ENCODE measurements around the gene WNK2.
"Not testable (repeated sequence)": the region's sequence is repeated elsewhere in the genome, so short reads cannot be mapped to it uniquely, and the experiment has no call there.

Gene WNK2

GRCh38 chr9:93308158-93308602, 124.2 kb downstream of the WNK2 start:
- DNase-seq (ENCODE audit: low read depth): no peak

GRCh38 chr9:93308676-93309075, 124.7 kb downstream of the WNK2 start:
- no peak for DNase-seq (ENCODE audit: low read depth)

GRCh38 chr9:93309889-93310425, 126.0 kb downstream of the WNK2 start:
- no peak for DNase-seq (ENCODE audit: low read depth)

- no peak for DNase-seq (ENCODE audit: low read depth)
Measured at GRCh38 chr9:93315118-93315517, 131.2 kb downstream of the WNK2 start.

GRCh38 chr9:93315960-93316359, 132.0 kb downstream of the WNK2 start:
- no peak for DNase-seq (ENCODE audit: low read depth)

- no peak for DNase-seq (ENCODE audit: low read depth)
Measured at GRCh38 chr9:93316726-93317494, 133.0 kb downstream of the WNK2 start.

GRCh38 chr9:93317495-93318094, 133.7 kb downstream of the WNK2 start:
- DNase-seq (ENCODE audit: low read depth): no peak

GRCh38 chr9:93318480-93318879, 134.5 kb downstream of the WNK2 start:
- DNase-seq (ENCODE audit: low read depth): no peak

GRCh38 chr9:93319301-93319991, 135.5 kb downstream of the WNK2 start:
- DNase-seq (ENCODE audit: low read depth): no peak

GRCh38 chr9:93319992-93320500, 136.1 kb downstream of the WNK2 start:
- no peak for DNase-seq (ENCODE audit: low read depth)

- no peak for DNase-seq (ENCODE audit: low read depth)
Measured at GRCh38 chr9:93320591-93321219, 136.8 kb downstream of the WNK2 start.

- DNase-seq (ENCODE audit: low read depth): no peak
Measured at GRCh38 chr9:93321220-93321610, 137.3 kb downstream of the WNK2 start.

GRCh38 chr9:93323446-93323954, 139.6 kb downstream of the WNK2 start:
- not testable (repeated sequence) for DNase-seq (ENCODE audit: low read depth)

GRCh38 chr9:93324191-93324834, 140.4 kb downstream of the WNK2 start:
- DNase-seq (ENCODE audit: low read depth): no peak

GRCh38 chr9:93325307-93326035, 141.5 kb downstream of the WNK2 start:
- DNase-seq (ENCODE audit: low read depth): no peak

GRCh38 chr9:93326056-93326455, 142.1 kb downstream of the WNK2 start:
- DNase-seq (ENCODE audit: low read depth): no peak

- DNase-seq (ENCODE audit: low read depth): no peak
Measured at GRCh38 chr9:93326654-93327053, 142.7 kb downstream of the WNK2 start.

- no peak for DNase-seq (ENCODE audit: low read depth)
Measured at GRCh38 chr9:93329629-93330280, 145.8 kb downstream of the WNK2 start.

GRCh38 chr9:93332317-93332716, 148.4 kb downstream of the WNK2 start:
- DNase-seq (ENCODE audit: low read depth): no peak

- DNase-seq (ENCODE audit: low read depth): no peak
Measured at GRCh38 chr9:93336720-93337119, 152.8 kb downstream of the WNK2 start.
